ENCODE results near the gene TMED5. TPM values are rescaled to one million over a fixed set of nuclear protein-coding genes. Genes with fewer than 3 reads are reported as not detected.

The TMED5 gene
- total and polyA plus RNA-seq, 2 of the 4 experiments (the other 2 are of a cell fraction), result 20.1 to 38.1 TPM

GRCh38 chr1:93129507-93130099 is 50.6 kb downstream of the TMED5 start:
- ATAC-seq (ENCODE audit: low read depth) (no peak), DNase-seq (no peak)
- Histone ChIP-seq H3K27me3 (ENCODE audit: control insufficient read depth, insufficient read depth, low read length) (no peaks in the 10 kb centered on the region), H3K36me3 (ENCODE audit: control insufficient read depth, insufficient read depth, low read length) (peaks cover 3% of the 10 kb centered on the region), H4K5ac (ENCODE audit: low read depth, low read length) (no peak overlapping the region), H3K9ac (ENCODE audit: low read depth, low read length) (no peak overlapping the region), H3K23ac (ENCODE audit: low read depth, low read length) (no peak overlapping the region), H2AK5ac (ENCODE audit: low read depth, low read length) (no peak overlapping the region), H2AFZ (replicated peaks; ENCODE audit: low read length, poor library complexity) (no peak overlapping the region), H3K14ac (replicated peaks; ENCODE audit: low read depth, low read length) (no peak overlapping the region), H2AK9ac (replicated peaks; ENCODE audit: low read depth, low read length, poor library complexity) (no peak overlapping the region), H3K27ac (ENCODE audit: insufficient read depth, low read length) (no peak overlapping the region), H3K4me2 (ENCODE audit: low read depth, low read length) (no peak overlapping the region), H4K91ac (ENCODE audit: insufficient read depth, low read depth, low read length) (no peak overlapping the region), H2BK5ac (ENCODE audit: low read depth, low read length, poor library complexity, severe bottlenecking) (no peak overlapping the region), H3K79me1 (ENCODE audit: low read depth in 1 of 2, low read length in 2 of 2) (peaks cover 0 to 15% of the 10 kb centered on the region in 2 experiments; a peak in 2 of 4 replicates), H3K4ac (ENCODE audit: low read depth, low read length) (no peak overlapping the region), H3K56ac (ENCODE audit: extremely low read depth, insufficient read depth, low read length) (no peak overlapping the region), H3K9me3 (ENCODE audit: control insufficient read depth, insufficient read depth, low read length) (no peaks in the 10 kb centered on the region), H2BK120ac (ENCODE audit: low read depth, low read length) (no peak overlapping the region), H3K18ac (ENCODE audit: low read depth, low read length) (no peak overlapping the region), H3K9me1 (ENCODE audit: insufficient read depth, low read length) (0 out of 2 replicates have a peak, but pooled peaks cover 4% of the 10 kb centered on the region), H2BK20ac (ENCODE audit: low read depth, low read length) (no peak overlapping the region), H3K4me3 (ENCODE audit: insufficient read depth, low read depth, low read length) (no peak overlapping the region), H2BK15ac (ENCODE audit: low read depth, low read length) (no peak overlapping the region), H4K8ac (ENCODE audit: low read depth in 2 of 2, low read length in 2 of 2) (no peak overlapping the region), H3K4me1 (ENCODE audit: control insufficient read depth, insufficient read depth, low read length) (no peaks in the 10 kb centered on the region), H4K20me1 (ENCODE audit: insufficient read depth, low read length) (no peaks in the 10 kb centered on the region)
- BruUV-seq (replicated peaks), result no TSS peak
- dilution Hi-C loops (cut with HindIII; ENCODE audit: low sequenced_read_pairs, unreplicated experiment), result no loop called here
- no peak for TF ChIP-seq RFX5 (IDR thresholded peaks at IDR 0.05; ENCODE audit: low read depth, low read length)
- TF ChIP-seq RCOR1 (IDR thresholded peaks at IDR 0.05; ENCODE audit: insufficient replicate concordance, low read length), result no peak
- TF ChIP-seq MAFK (IDR thresholded peaks at IDR 0.05; ENCODE audit: low read depth, low read length), result no peak
- TF ChIP-seq CHD1 (IDR thresholded peaks at IDR 0.05; ENCODE audit: low read depth, low read length), result no peak
- no peak for TF ChIP-seq CEBPB (IDR thresholded peaks at IDR 0.05; ENCODE audit: low read depth, low read length)
- no peak for TF ChIP-seq ELK1 (IDR thresholded peaks at IDR 0.05; ENCODE audit: borderline replicate concordance, low read depth, low read length)
- TF ChIP-seq CTCF (conservative IDR thresholded peaks at IDR 0.05; ENCODE audit: low read depth, low read length), result no peak
- TF ChIP-seq NFE2L2 (IDR thresholded peaks at IDR 0.05; ENCODE audit: low read depth, low read length), result no peak
- POLR2A ChIA-PET (ENCODE audit: unreplicated experiment), result no interaction called here
- intact Hi-C loops (cut with micrococcal nuclease), result loop anchor here (5.0 kb wide), 1 partner anchor 48 kb away; no protein-coding TSS in a partner anchor
- in situ Hi-C loops (cut with MboI; ENCODE audit: low sequenced_read_pairs), result no loop called here
- CTCF ChIA-PET, result interaction anchor here (0.6 kb wide), 1 partner anchor 15 kb away, joined by 4 read pairs; no protein-coding TSS in a partner anchor

Measured in IMR-90 (cell line).